ENCODE data around the gene ZFYVE28.

The ZFYVE28 gene

GRCh38 chr4:2305766-2306501, 112.5 kb downstream of the ZFYVE28 start:
- TF ChIP-seq, protein P1, sequence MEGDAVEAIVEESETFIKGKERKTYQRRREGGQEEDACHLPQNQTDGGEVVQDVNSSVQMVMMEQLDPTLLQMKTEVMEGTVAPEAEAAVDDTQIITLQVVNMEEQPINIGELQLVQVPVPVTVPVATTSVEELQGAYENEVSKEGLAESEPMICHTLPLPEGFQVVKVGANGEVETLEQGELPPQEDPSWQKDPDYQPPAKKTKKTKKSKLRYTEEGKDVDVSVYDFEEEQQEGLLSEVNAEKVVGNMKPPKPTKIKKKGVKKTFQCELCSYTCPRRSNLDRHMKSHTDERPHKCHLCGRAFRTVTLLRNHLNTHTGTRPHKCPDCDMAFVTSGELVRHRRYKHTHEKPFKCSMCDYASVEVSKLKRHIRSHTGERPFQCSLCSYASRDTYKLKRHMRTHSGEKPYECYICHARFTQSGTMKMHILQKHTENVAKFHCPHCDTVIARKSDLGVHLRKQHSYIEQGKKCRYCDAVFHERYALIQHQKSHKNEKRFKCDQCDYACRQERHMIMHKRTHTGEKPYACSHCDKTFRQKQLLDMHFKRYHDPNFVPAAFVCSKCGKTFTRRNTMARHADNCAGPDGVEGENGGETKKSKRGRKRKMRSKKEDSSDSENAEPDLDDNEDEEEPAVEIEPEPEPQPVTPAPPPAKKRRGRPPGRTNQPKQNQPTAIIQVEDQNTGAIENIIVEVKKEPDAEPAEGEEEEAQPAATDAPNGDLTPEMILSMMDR (IDR thresholded peaks at IDR 0.05) = no peak
- Histone ChIP-seq H3K27ac (no peak overlapping the region), H3K36me3 (no peaks in the 10 kb centered on the region), H3K4me1 (ENCODE audit: control insufficient read depth in 1 of 2, insufficient read depth in 1 of 2, low read depth in 1 of 2, low read length in 1 of 2) (no peaks in the 10 kb centered on the region), H3K27me3 (no peaks in the 10 kb centered on the region), H3K4me3 (ENCODE audit: low read depth in 1 of 2, low read length in 1 of 2) (no peak overlapping the region), H3K9me3 (no peaks in the 10 kb centered on the region)

GRCh38 chr4:2304877-2305561, 113.4 kb downstream of the ZFYVE28 start:
- no peaks in the 10 kb centered on the region for H3K4me1 ChIP-seq (ENCODE audit: control insufficient read depth in 1 of 2, insufficient read depth in 1 of 2, low read depth in 1 of 2, low read length in 1 of 2)
- no peaks in the 10 kb centered on the region for H3K9me3 ChIP-seq
- H3K27ac ChIP-seq = no peak overlapping the region
- no peaks in the 10 kb centered on the region for H3K36me3 ChIP-seq
- TF ChIP-seq, protein P1 (IDR thresholded peaks at IDR 0.05) = no peak
- no peaks in the 10 kb centered on the region for H3K27me3 ChIP-seq
- H3K4me3 ChIP-seq (ENCODE audit: low read depth in 1 of 2, low read length in 1 of 2) = no peak overlapping the region

DNA sequence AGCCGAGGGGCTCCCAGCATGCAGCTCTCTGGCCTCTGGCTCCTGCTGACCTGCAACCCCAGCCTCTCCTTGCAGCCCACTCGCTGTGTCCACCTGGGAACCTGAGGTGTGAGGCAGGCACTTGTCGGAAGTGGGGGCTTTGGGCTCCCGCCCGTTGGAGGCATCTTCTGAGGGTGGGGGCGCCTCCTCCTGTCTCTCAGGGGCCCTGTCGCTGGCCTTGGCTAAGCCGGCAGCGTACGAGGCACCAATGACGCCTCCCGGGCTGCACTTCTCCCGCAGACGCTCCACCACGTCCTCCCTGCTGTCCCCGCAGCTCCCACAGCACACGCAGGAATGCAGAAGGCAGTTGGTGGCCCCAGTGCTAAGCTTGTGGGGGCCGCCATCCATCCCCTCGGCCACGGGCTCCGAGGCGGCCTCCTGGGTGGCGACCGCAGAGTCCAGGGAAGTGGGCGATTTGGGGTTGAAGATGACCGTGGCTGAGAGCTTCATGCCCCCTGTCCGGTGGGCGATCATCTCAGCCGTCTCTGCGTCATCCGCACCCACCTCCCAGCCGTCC, 114.0 kb downstream of the ZFYVE28 start:
- Histone ChIP-seq H3K4me1 (ENCODE audit: control insufficient read depth in 1 of 2, insufficient read depth in 1 of 2, low read depth in 1 of 2, low read length in 1 of 2) (no peaks in the 10 kb centered on the region), H3K9me3 (no peaks in the 10 kb centered on the region), H3K36me3 (no peaks in the 10 kb centered on the region), H3K4me3 (ENCODE audit: low read depth in 1 of 2, low read length in 1 of 2) (no peak overlapping the region), H3K27ac (no peak overlapping the region), H3K27me3 (no peaks in the 10 kb centered on the region)
- TF ChIP-seq, protein P1 (IDR thresholded peaks at IDR 0.05) = no peak

- no peaks in the 10 kb centered on the region for H3K4me1 ChIP-seq (ENCODE audit: control insufficient read depth in 1 of 2, insufficient read depth in 1 of 2, low read depth in 1 of 2, low read length in 1 of 2)
- H3K27me3 ChIP-seq = no peaks in the 10 kb centered on the region
- H3K36me3 ChIP-seq = no peaks in the 10 kb centered on the region
- no peaks in the 10 kb centered on the region for H3K9me3 ChIP-seq
- TF ChIP-seq, protein P1 (IDR thresholded peaks at IDR 0.05) = no peak
- no peak overlapping the region for H3K4me3 ChIP-seq (ENCODE audit: low read depth in 1 of 2, low read length in 1 of 2)
- H3K27ac ChIP-seq = no peak overlapping the region
Measured at GRCh38 chr4:2303686-2304320, 114.6 kb downstream of the ZFYVE28 start.

DNA sequence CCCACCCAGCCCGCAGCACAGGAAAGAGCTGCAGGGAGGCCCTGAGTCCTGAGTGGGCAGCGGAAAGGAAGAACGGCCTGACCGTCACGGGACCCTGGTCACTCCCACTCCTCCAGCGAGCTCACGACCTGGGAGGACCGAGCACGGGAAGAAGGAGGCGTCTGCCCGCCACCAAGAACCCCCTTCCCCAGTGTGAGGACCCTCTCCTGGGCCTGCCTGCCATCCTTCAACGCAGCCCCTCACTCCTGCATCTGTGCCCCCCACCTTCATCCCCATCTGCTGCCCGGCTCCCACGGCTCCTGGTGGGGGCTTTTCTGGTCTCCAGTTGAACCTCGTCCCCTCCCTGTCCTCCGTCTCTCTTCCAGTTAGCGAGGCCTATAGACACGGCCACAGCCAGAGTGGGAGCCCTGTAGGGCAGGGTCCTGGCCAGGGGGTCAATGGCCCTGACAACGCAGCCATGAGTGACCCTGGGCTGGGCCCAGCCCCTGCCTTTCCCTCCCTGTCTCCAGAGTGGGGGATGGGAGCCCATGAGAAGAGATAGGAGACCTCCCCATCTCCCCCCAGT, 115.2 kb downstream of the ZFYVE28 start:
- TF ChIP-seq, protein P1 (IDR thresholded peaks at IDR 0.05) = no peak
- Histone ChIP-seq H3K27ac (no peak overlapping the region), H3K9me3 (no peaks in the 10 kb centered on the region), H3K36me3 (no peaks in the 10 kb centered on the region), H3K4me3 (ENCODE audit: low read depth in 1 of 2, low read length in 1 of 2) (no peak overlapping the region), H3K27me3 (no peaks in the 10 kb centered on the region), H3K4me1 (ENCODE audit: control insufficient read depth in 1 of 2, insufficient read depth in 1 of 2, low read depth in 1 of 2, low read length in 1 of 2) (no peaks in the 10 kb centered on the region)

Data from neutrophil (primary cell).